HepG2 (cell line): Measurements from ENCODE around the gene ZIM2. TPM values are rescaled to one million over a fixed set of nuclear protein-coding genes. Genes with fewer than 3 reads are reported as not detected.

Experiments
- ETV6 ChIP-seq: sonication (generic); formaldehyde crosslinking; conservative IDR thresholded peaks from 2 replicates; pipeline ENCODE4 v1.4.0; 2020; ENCODE audit warnings: missing genetic modification reagents
- GATAD1 ChIP-seq: IDR thresholded peaks from 2 replicates; pipeline ENCODE4 v1.6.1; 2016; ENCODE audit warnings: missing genetic modification reagents, missing compliant biosample characterization
- HNRNPLL ChIP-seq: fragments of 200-400 bp; formaldehyde crosslinking; IDR thresholded peaks from 2 replicates; pipeline ENCODE4 v1.6.1; 2017; ENCODE audit warnings: mild to moderate bottlenecking, low read depth, low read length; ENCODE audit not compliant: poor library complexity, severe bottlenecking
- MAX ChIP-seq: IDR thresholded peaks from 2 replicates; pipeline ENCODE4 v1.6.1; 2012; ENCODE audit warnings: inconsistent platforms
- MAZ ChIP-seq, 2 experiments: sonication (generic) in 1 of 2; formaldehyde crosslinking in 1 of 2; IDR thresholded peaks; 2 replicates each; pipeline versions ENCODE4 v1.5.0 to v1.6.1; 2012 to 2020; ENCODE audit warnings: low read depth in 2 of 2, mild to moderate bottlenecking in 2 of 2, borderline replicate concordance in 1 of 2, improper control_type of control experiment in 1 of 2, low read length in 1 of 2, missing genetic modification reagents in 1 of 2, moderate library complexity in 1 of 2
- NKX3-1 ChIP-seq: sonication (generic); formaldehyde crosslinking; IDR thresholded peaks from 2 replicates; pipeline ENCODE4 v1.5.0; 2020; ENCODE audit warnings: missing genetic modification reagents
- POLR2A ChIP-seq, 2 experiments: IDR thresholded peaks; 2 replicates each; pipeline ENCODE4 v1.6.1; 2011; ENCODE audit warnings: low read depth in 2 of 2, low read length in 2 of 2, mild to moderate bottlenecking in 1 of 2, moderate library complexity in 1 of 2; ENCODE audit not compliant: insufficient read depth in 1 of 2
- SP1 ChIP-seq, 2 experiments: fragments of 450-650 bp in 1 of 2; sonication (generic) in 1 of 2; formaldehyde crosslinking in 1 of 2; IDR thresholded peaks; 2 replicates each; pipeline versions ENCODE4 v1.4.0 to v1.6.1; 2016 to 2020; ENCODE audit warnings: missing genetic modification reagents in 1 of 2
- TAF1 ChIP-seq: sonication (generic); formaldehyde crosslinking; IDR thresholded peaks from 2 replicates; pipeline ENCODE4 v1.4.0; 2020; ENCODE audit warnings: missing genetic modification reagents
- ZNF264 ChIP-seq: sonication (generic); formaldehyde crosslinking; IDR thresholded peaks from 2 replicates; pipeline ENCODE4 v1.4.0; 2020; ENCODE audit warnings: missing genetic modification reagents
- ZNF275 ChIP-seq: sonication (generic); formaldehyde crosslinking; IDR thresholded peaks from 2 replicates; pipeline ENCODE4 v1.8.0; 2022; ENCODE audit warnings: missing genetic modification reagents, mild to moderate bottlenecking, inconsistent platforms, borderline replicate concordance
- ZNF280D ChIP-seq: sonication (generic); formaldehyde crosslinking; IDR thresholded peaks from 2 replicates; pipeline ENCODE4 v1.5.1; 2020; ENCODE audit warnings: mild to moderate bottlenecking, missing genetic modification reagents
- ZNF468 ChIP-seq: sonication (generic); formaldehyde crosslinking; IDR thresholded peaks from 2 replicates; pipeline ENCODE4 v1.8.0; 2022; ENCODE audit warnings: mild to moderate bottlenecking, moderate library complexity, missing genetic modification reagents
- ZNF777 ChIP-seq: sonication (generic); formaldehyde crosslinking; IDR thresholded peaks from 2 replicates; pipeline ENCODE4 v1.4.0; 2020; ENCODE audit warnings: missing genetic modification reagents
- polyA plus RNA-seq, 8 experiments: library from polyadenylated mRNA; depleted of rRNA in 3 of 8; stranded (reverse) in 7 of 8; unstranded in 1 of 8; fragments of >200 nt; fragmentation: Illumina TruSeq in 4 of 8; extraction: Trizol in 4 of 8; gene quantifications; 2 replicates each; pipeline versions ENCODE4 v1.2.1 to v1.2.3, GENCODE V29; 2011 to 2016; ENCODE audit warnings: low read depth in 4 of 8, missing spikeins in 1 of 8, mixed read lengths in 1 of 8; ENCODE audit not compliant: insufficient read depth in 1 of 8
- total RNA-seq, 5 experiments: library from RNA; depleted of rRNA; stranded (reverse); fragments of >200 nt; fragmentation: Illumina TruSeq; extraction: Trizol; gene quantifications; 2 replicates each; pipeline ENCODE4 v1.2.3, GENCODE V29; 2016; ENCODE audit warnings: low read depth in 1 of 5
- TF ChIP-seq, protein P1 (sequence below): sonication (generic); formaldehyde crosslinking; conservative IDR thresholded peaks from 2 replicates; pipeline ENCODE4 v1.8.0; 2022; ENCODE audit warnings: mild to moderate bottlenecking, moderate library complexity, missing genetic modification reagents
- TF ChIP-seq, protein P2 (sequence below): sonication (generic); formaldehyde crosslinking; IDR thresholded peaks from 2 replicates; pipeline ENCODE4 v1.5.1; 2020; ENCODE audit warnings: missing genetic modification reagents, mild to moderate bottlenecking, borderline replicate concordance
- TF ChIP-seq, protein P3 (sequence below): sonication (generic); formaldehyde crosslinking; IDR thresholded peaks from 2 replicates; pipeline ENCODE4 v1.4.0; 2020; ENCODE audit warnings: missing genetic modification reagents

ZIM2 gene
- total and polyA plus RNA-seq, 2 of the 13 experiments (the other 11 are each of a cell fraction or from before 2014, with no cell fraction given), result 7.2 to 10.3 TPM

DNA sequence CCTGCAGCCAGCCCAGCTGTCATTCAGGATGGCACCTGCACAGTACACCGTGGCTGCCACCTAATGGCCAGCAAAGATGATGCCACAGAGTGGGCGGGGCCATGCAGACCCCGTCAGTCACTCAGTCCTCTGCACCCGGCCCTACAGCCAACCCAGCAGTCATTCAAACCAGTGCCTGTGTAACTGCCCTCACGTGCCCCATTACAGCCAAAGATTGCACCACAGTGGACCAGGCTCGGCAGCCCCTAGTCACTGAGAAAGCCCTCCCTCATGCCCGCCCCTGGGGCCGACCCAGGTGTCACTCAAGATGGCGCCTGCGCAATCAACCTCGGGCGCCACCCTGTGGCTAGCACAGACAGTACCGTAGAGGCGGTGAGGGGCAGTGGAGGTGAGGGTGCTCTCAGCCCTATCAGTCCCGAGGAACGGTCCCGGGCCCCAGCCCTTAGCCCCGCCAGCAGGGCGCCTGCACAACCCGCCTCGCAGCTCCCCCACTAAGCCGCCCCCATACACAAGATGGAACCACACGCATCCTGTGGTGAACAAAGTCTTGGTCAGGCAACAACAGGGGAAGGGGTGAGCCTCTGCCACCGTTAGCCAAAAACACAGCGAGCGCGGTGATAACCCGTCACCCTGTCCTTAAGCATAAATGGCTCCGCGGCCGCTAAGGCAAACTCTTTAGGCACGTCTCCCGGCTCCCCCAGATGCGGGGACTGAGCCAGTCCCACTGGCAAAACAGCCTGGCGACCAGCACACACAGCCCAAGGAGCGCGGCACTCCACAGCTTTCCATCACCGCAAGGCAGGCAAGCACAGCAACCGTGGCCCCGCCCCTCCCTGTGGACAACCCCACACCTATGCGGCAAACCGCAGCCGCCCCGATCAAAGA lies 2.3 kb downstream of the ZIM2 start (continued):
- TF ChIP-seq MAX (peak; percentile 4; the same call in 1 of the 2 replicates), ZNF777 (0 out of 2 replicates have a peak, but pooled peaks have one; percentile 19), SP1 (IDR thresholded peaks at IDR 0.05) (no peak), SP1 (CRISPR knock-in tag; IDR thresholded peaks at IDR 0.05) (peak; percentile 63), HNRNPLL (peak; percentile 29), MAZ (IDR thresholded peaks at IDR 0.05; ENCODE audit: borderline replicate concordance, low read depth, low read length) (no peak), MAZ (CRISPR knock-in tag; IDR thresholded peaks at IDR 0.05; ENCODE audit: low read depth) (0 out of 2 replicates have a peak, but pooled peaks have one; percentile 11), ZNF264 (CRISPR knock-in tag) (no peak), GATAD1 (0 out of 2 replicates have a peak, but pooled peaks have one; percentile 8), ETV6 (CRISPR knock-in tag) (0 out of 2 replicates have a peak, but pooled peaks have one; percentile 13), POLR2A (IDR thresholded peaks at IDR 0.05; ENCODE audit: insufficient read depth in 1 of 2, low read depth in 2 of 2, low read length in 2 of 2) (peak in 1 of 2 experiments; percentile 40; a peak in 3 of 4 replicates), TAF1 (CRISPR knock-in tag) (peak; percentile 25; the same call in 1 of the 2 replicates), ZNF468 (CRISPR knock-in tag) (peak; percentile 53; the same call in 1 of the 2 replicates), NKX3-1 (0 out of 2 replicates have a peak, but pooled peaks have one; percentile 25), ZNF280D (CRISPR knock-in tag) (0 out of 2 replicates have a peak, but pooled peaks have one; percentile 17), ZNF275 (CRISPR knock-in tag) (no peak; the same call in 1 of the 2 replicates)
- TF ChIP-seq, protein P1, sequence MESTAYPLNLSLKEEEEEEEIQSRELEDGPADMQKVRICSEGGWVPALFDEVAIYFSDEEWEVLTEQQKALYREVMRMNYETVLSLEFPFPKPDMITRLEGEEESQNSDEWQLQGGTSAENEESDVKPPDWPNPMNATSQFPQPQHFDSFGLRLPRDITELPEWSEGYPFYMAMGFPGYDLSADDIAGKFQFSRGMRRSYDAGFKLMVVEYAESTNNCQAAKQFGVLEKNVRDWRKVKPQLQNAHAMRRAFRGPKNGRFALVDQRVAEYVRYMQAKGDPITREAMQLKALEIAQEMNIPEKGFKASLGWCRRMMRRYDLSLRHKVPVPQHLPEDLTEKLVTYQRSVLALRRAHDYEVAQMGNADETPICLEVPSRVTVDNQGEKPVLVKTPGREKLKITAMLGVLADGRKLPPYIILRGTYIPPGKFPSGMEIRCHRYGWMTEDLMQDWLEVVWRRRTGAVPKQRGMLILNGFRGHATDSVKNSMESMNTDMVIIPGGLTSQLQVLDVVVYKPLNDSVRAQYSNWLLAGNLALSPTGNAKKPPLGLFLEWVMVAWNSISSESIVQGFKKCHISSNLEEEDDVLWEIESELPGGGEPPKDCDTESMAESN (CRISPR knock-in tag), result peak; percentile 58; the same call in 1 of the 2 replicates
- TF ChIP-seq, protein P2, sequence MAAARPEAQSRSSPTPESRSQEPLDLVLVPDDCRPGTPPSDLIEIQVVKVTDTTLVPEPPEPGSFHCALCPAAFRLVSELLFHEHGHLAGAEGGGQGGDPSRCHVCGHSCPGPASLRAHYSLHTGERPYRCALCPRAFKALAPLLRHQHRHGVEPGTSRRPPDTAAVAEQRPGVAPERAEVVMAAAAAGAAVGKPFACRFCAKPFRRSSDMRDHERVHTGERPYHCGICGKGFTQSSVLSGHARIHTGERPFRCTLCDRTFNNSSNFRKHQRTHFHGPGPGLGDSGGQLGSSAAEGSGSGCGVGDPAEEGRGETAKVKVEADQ, result peak; percentile 18; the same call in 1 of the 2 replicates
- TF ChIP-seq, protein P3, sequence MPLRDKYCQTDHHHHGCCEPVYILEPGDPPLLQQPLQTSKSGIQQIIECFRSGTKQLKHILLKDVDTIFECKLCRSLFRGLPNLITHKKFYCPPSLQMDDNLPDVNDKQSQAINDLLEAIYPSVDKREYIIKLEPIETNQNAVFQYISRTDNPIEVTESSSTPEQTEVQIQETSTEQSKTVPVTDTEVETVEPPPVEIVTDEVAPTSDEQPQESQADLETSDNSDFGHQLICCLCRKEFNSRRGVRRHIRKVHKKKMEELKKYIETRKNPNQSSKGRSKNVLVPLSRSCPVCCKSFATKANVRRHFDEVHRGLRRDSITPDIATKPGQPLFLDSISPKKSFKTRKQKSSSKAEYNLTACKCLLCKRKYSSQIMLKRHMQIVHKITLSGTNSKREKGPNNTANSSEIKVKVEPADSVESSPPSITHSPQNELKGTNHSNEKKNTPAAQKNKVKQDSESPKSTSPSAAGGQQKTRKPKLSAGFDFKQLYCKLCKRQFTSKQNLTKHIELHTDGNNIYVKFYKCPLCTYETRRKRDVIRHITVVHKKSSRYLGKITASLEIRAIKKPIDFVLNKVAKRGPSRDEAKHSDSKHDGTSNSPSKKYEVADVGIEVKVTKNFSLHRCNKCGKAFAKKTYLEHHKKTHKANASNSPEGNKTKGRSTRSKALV (CRISPR knock-in tag), result 0 out of 2 replicates have a peak, but pooled peaks have one; percentile 31
